H1 (cell line): Measurements from ENCODE around the gene PPP1R12C. TPM values are rescaled to one million over a fixed set of nuclear protein-coding genes. Genes with fewer than 3 reads are reported as not detected.

Experiments used
- CTCF ChIA-PET: fragments of 300-600 bp; sonication (Branson Sonifier 250); formaldehyde crosslinking; loops from one replicate; lab custom pipeline; 2021; ENCODE audit not compliant: partially characterized antibody; lab: Charles Lee
- POLR2A ChIA-PET: fragments of 300-600 bp; sonication (Branson Sonifier 250); formaldehyde crosslinking; loops from one replicate; lab custom pipeline; 2021; ENCODE audit warnings: inconsistent platforms; ENCODE audit not compliant: partially characterized antibody; lab: Charles Lee
- DNase-seq, 2 experiments: peaks; one replicate each; pipeline versions ENCODE4 v3.0.0 to v3.0.0-alpha.2; 2010 to 2022; ENCODE audit warnings: low spot score in 2 of 2, low read depth in 1 of 2, mixed read lengths in 1 of 2
- FAIRE-seq: peaks from 2 replicates; lab custom pipeline; 2011; peaks lifted over from hg19 to GRCh38; lab: Jason Lieb, UNC
- H2AFZ ChIP-seq: 2 replicates; pipeline ENCODE4 v1.8.1; 2012; ENCODE audit warnings: low read length, inconsistent platforms
- H2AK5ac ChIP-seq: 2 replicates; pipeline ENCODE4 v1.6.1; 2013; ENCODE audit warnings: low read depth, low read length
- H2BK120ac ChIP-seq: replicated peaks from 2 replicates; pipeline ENCODE3; 2013; ENCODE audit warnings: low read depth, low read length, inconsistent platforms
- H2BK12ac ChIP-seq: 2 replicates; pipeline ENCODE4 v1.6.1; 2013; ENCODE audit warnings: low read depth, low read length
- H2BK15ac ChIP-seq: 2 replicates; pipeline ENCODE4 v1.6.1; 2013; ENCODE audit warnings: low read length
- H2BK20ac ChIP-seq: 2 replicates; pipeline ENCODE4 v1.6.1; 2013; ENCODE audit warnings: low read length
- H2BK5ac ChIP-seq: 2 replicates; pipeline ENCODE4 v1.6.1; 2013; ENCODE audit warnings: low read depth, low read length
- H3K14ac ChIP-seq: 2 replicates; pipeline ENCODE4 v1.6.1; 2013; ENCODE audit warnings: inconsistent platforms; ENCODE audit not compliant: insufficient read length
- H3K18ac ChIP-seq: 2 replicates; pipeline ENCODE4 v1.6.1; 2013; ENCODE audit warnings: low read length; ENCODE audit errors: extremely low read depth
- H3K23ac ChIP-seq: 2 replicates; pipeline ENCODE4 v1.6.1; 2013; ENCODE audit warnings: inconsistent platforms; ENCODE audit not compliant: insufficient read length
- H3K23me2 ChIP-seq: 2 replicates; pipeline ENCODE4 v1.6.1; 2013; ENCODE audit warnings: low read depth, low read length
- H3K27ac ChIP-seq: 2 replicates; pipeline ENCODE4 v1.6.1; 2011; ENCODE audit warnings: low read depth, low read length, inconsistent platforms
- H3K27me3 ChIP-seq, 4 experiments: replicated peaks in 1 of 4; 1 replicate in 1 of 4; 2 replicates in 3 of 4; pipeline versions ENCODE4 v1.6.1 to v1.8.1; 2011 to 2013; ENCODE audit warnings: low read length in 3 of 4, mild to moderate bottlenecking in 3 of 4, inconsistent platforms in 2 of 4, mixed read lengths in 2 of 4, moderate library complexity in 1 of 4; ENCODE audit not compliant: control insufficient read depth in 3 of 4, insufficient read depth in 3 of 4; ENCODE audit errors: extremely low read depth in 1 of 4
- H3K36me3 ChIP-seq, 4 experiments: 2 replicates each; pipeline versions ENCODE4 v1.6.1 to v1.8.1; 2011 to 2013; ENCODE audit warnings: mild to moderate bottlenecking in 4 of 4, low read length in 3 of 4, moderate library complexity in 2 of 4, control low read depth in 1 of 4, inconsistent platforms in 1 of 4; ENCODE audit not compliant: insufficient read depth in 4 of 4, control insufficient read depth in 2 of 4
- H3K4ac ChIP-seq: replicated peaks from 2 replicates; pipeline ENCODE3; 2013; ENCODE audit warnings: low read length, low read depth, mixed read lengths, inconsistent platforms; ENCODE audit not compliant: insufficient read length
- H3K4me1 ChIP-seq, 4 experiments: replicated peaks in 1 of 4; 1 replicate in 1 of 4; 2 replicates in 3 of 4; pipeline versions ENCODE4 v1.6.1 to v1.8.1; 2011 to 2013; ENCODE audit warnings: low read length in 3 of 4, inconsistent platforms in 2 of 4, mixed read lengths in 1 of 4; ENCODE audit not compliant: insufficient read depth in 4 of 4, control insufficient read depth in 3 of 4
- H3K4me2 ChIP-seq, 2 experiments: 2 replicates each; pipeline versions ENCODE4 v1.6.1 to v1.8.1; 2011 to 2013; ENCODE audit warnings: low read depth in 2 of 2, low read length in 2 of 2, control low read depth in 1 of 2, inconsistent platforms in 1 of 2, mild to moderate bottlenecking in 1 of 2; ENCODE audit not compliant: insufficient read depth in 1 of 2
- H3K4me3 ChIP-seq, 4 experiments: fragments of 200-600, 300-600 bp in 1 of 4; sonication (generic), shearing (Covaris generic), sonication (Bioruptor Twin) in 1 of 4; 2 replicates each; pipeline versions ENCODE4 v1.5.1 to v1.8.1; 2011 to 2016; ENCODE audit warnings: low read length in 4 of 4, low read depth in 3 of 4, control low read depth in 2 of 4, inconsistent platforms in 2 of 4, mild to moderate bottlenecking in 2 of 4, mixed read lengths in 1 of 4, moderate library complexity in 1 of 4; ENCODE audit not compliant: insufficient read depth in 2 of 4; ENCODE audit errors: extremely low read depth in 1 of 4
- H3K56ac ChIP-seq: replicated peaks from 2 replicates; pipeline ENCODE3; 2013; ENCODE audit warnings: low read depth, mild to moderate bottlenecking, mixed read lengths, low read length, inconsistent platforms; ENCODE audit not compliant: insufficient read length
- H3K79me1 ChIP-seq: 2 replicates; pipeline ENCODE4 v1.6.1; 2013; ENCODE audit warnings: low read depth, low read length, control low read depth
- H3K79me2 ChIP-seq, 2 experiments: 2 replicates each; pipeline versions ENCODE4 v1.6.1 to v1.8.1; 2012 to 2013; ENCODE audit warnings: low read length in 2 of 2, mild to moderate bottlenecking in 2 of 2, inconsistent platforms in 1 of 2; ENCODE audit not compliant: insufficient read depth in 2 of 2, control insufficient read depth in 1 of 2
- H3K9ac ChIP-seq, 4 experiments: replicated peaks in 1 of 4; 1 replicate in 1 of 4; 2 replicates in 3 of 4; pipeline versions ENCODE4 v1.6.1 to v1.8.1; 2011 to 2013; ENCODE audit warnings: low read depth in 3 of 4, low read length in 3 of 4, control low read depth in 2 of 4, mild to moderate bottlenecking in 2 of 4, moderate library complexity in 2 of 4, inconsistent platforms in 1 of 4; ENCODE audit errors: extremely low read depth in 1 of 4
- H3K9me3 ChIP-seq, 2 experiments: 2 replicates each; pipeline versions ENCODE4 v1.6.1 to v1.8.1; 2012 to 2013; ENCODE audit warnings: mild to moderate bottlenecking in 2 of 2, moderate library complexity in 2 of 2, control low read depth in 1 of 2, inconsistent platforms in 1 of 2, low read depth in 1 of 2, low read length in 1 of 2, mixed read lengths in 1 of 2; ENCODE audit not compliant: insufficient read depth in 2 of 2
- H4K20me1 ChIP-seq, 2 experiments: replicated peaks in 1 of 2; 2 replicates each; pipeline versions ENCODE3 to v1.8.1; 2011 to 2013; ENCODE audit warnings: inconsistent platforms in 2 of 2, low read length in 2 of 2, mild to moderate bottlenecking in 1 of 2; ENCODE audit not compliant: insufficient read depth in 2 of 2, control insufficient read depth in 1 of 2
- H4K5ac ChIP-seq: 2 replicates; pipeline ENCODE4 v1.6.1; 2013; ENCODE audit warnings: low read length, low read depth, mixed read lengths, inconsistent platforms; ENCODE audit not compliant: insufficient read length
- H4K8ac ChIP-seq: 2 replicates; pipeline ENCODE4 v1.8.0; 2013; ENCODE audit warnings: mild to moderate bottlenecking, moderate library complexity, low read length, inconsistent platforms; ENCODE audit not compliant: insufficient read depth; ENCODE audit errors: extremely low read depth
- H4K91ac ChIP-seq: replicated peaks from 2 replicates; pipeline ENCODE3; 2013; ENCODE audit warnings: low read length, mixed read lengths, inconsistent platforms; ENCODE audit not compliant: insufficient read length
- ASH2L ChIP-seq: fragments of 200-600, 300-600 bp; sonication (generic); IDR thresholded peaks from one replicate; pipeline ENCODE4 v1.7.1; 2017; ENCODE audit warnings: low read length
- RAD21 ChIP-seq, 2 experiments: IDR thresholded peaks in 1 of 2; conservative IDR thresholded peaks in 1 of 2; 2 replicates each; pipeline ENCODE4 v1.6.1; 2011; ENCODE audit warnings: low read depth in 2 of 2, low read length in 2 of 2, improper control_type of control experiment in 1 of 2, inconsistent platforms in 1 of 2, mild to moderate bottlenecking in 1 of 2, moderate library complexity in 1 of 2
- WGBS, 2 experiments: shearing (Covaris generic) in 1 of 2; methylation state at CpG; one replicate each; pipeline versions ENCODE4 v1.1.6 to v1.1.7; 2013 to 2015; ENCODE audit warnings: low lambda C conversion rate in 2 of 2, mixed read lengths in 2 of 2, inconsistent platforms in 1 of 2, low coverage in 1 of 2, missing lambda C conversion rate in 1 of 2; ENCODE audit not compliant: insufficient replicate concordance in 2 of 2, insufficient coverage in 1 of 2, insufficient read length in 1 of 2; ENCODE audit errors: extremely low coverage in 1 of 2, missing lambda C conversion rate in 1 of 2; 5-methylcytosine and 5-hydroxymethylcytosine counted together
- polyA plus RNA-seq, 7 experiments: library from polyadenylated mRNA; depleted of rRNA in 3 of 7; stranded (reverse) in 5 of 7; unstranded in 2 of 7; fragments of >200 nt in 5 of 7; fragments of 200-250 nt in 2 of 7; gene quantifications; 1 replicate in 5 of 7; 2 replicates in 1 of 7; 4 replicates in 1 of 7; pipeline versions ENCODE4 v1.2.1 to v1.2.3, GENCODE V29; 2011 to 2013; ENCODE audit warnings: missing spikeins in 2 of 7, mixed read lengths in 2 of 7
- total RNA-seq: library from RNA; stranded (reverse); fragmentation: NEBNext Ultra II Directional; extraction: Animal tissue kit (Norgen Biotek cat#: 25700); gene quantifications from 2 replicates; pipeline ENCODE4 v1.2.1, GENCODE V29; 2021
- TF ChIP-seq, protein P1 (sequence below), 3 experiments: IDR thresholded peaks; 1 replicate in 2 of 3; 2 replicates in 1 of 3; pipeline versions ENCODE4 v1.5.1 to v1.6.1; 2011; ENCODE audit warnings: low read length in 3 of 3, mild to moderate bottlenecking in 3 of 3, inconsistent platforms in 2 of 3, low read depth in 1 of 3, moderate library complexity in 1 of 3; ENCODE audit not compliant: insufficient read depth in 1 of 3; ENCODE audit errors: control extremely low read depth in 1 of 3

The PPP1R12C gene
- total and polyA plus RNA-seq, 2 of the 8 experiments (the other 6 are each of a cell fraction or from before 2014, with no cell fraction given): 31.7 to 71.5 TPM

DNA sequence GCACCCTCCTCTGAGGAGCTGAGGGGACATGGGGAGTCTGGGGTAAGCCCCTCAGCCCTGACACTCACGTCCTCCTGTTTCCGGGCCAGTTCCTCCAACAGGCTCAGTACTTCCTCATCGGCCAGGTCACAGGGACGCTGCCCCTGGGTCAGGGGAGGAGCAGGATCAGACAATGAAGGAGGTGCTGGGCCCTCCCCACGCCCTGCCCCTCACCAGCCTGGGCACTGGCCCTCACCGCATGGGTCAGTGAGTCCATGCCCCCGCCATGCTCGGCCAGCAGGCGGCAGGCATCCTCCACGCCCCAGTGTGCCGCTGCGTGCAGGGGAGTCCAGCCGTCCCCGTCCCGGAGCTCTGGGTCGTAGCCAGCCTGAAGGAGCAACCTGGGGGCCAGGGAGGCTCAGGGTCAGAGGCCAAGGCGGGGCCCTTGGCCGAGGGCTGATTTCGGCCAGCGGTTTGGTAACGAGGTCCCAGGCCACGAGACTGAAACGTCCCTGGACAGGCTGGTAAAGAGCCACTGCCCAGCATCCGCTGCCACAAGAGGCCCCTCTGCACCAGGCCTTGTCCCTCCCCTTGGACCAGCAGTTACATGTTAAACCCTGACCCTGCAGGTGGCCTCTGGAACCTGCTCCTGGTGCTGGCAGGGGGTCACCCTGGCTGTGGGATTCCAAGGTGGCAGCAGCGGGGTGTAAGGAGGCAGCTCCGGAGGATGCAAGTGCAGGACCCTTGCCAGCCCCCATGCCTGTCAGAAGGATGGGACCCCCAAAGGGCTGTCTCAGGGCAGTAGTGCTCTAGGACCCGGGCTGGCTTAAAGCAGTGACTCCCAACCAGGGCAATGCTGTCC lies 18.5 kb downstream of the PPP1R12C start:
- WGBS, 2 experiments: 94% methylated on average over 27 of the region's 27 CpGs; no CpG with 5 or more reads in 1 of the 2 experiments

More for the DNA sequence above, 18.5 kb downstream of the PPP1R12C start:
- Histone ChIP-seq H4K91ac (no peak overlapping the region), H2BK15ac (no peak overlapping the region), H3K36me3 (peaks cover 0 to 2% (median 0%) of the 10 kb centered on the region in 4 experiments; a peak in 1 of 8 replicates), H3K9me3 (peaks cover 2 to 4% of the 10 kb centered on the region in 2 experiments; a peak in 2 of 4 replicates), H3K23me2 (no peaks in the 10 kb centered on the region), H4K8ac (no peak overlapping the region; the same call in 1 of the 2 replicates), H2BK20ac (no peak overlapping the region), H3K23ac (no peak overlapping the region), H3K4me1 (peaks cover 3 to 21% (median 14%) of the 10 kb centered on the region in 4 experiments), H3K14ac (no peak overlapping the region), H3K4me2 (no peak overlapping the region), H2BK120ac (no peak overlapping the region), H4K5ac (no peak overlapping the region), H3K27me3 (0 out of 7 replicates have a peak, but pooled peaks cover 0 to 3% (median 0%) of the 10 kb centered on the region in 4 experiments), H3K18ac (no peak overlapping the region), H3K56ac (no peak overlapping the region), H2BK5ac (no peak overlapping the region), H3K79me1 (peaks cover 3% of the 10 kb centered on the region; the same call in 1 of the 2 replicates), H2AK5ac (no peak overlapping the region; the same call in 1 of the 2 replicates), H2AFZ (no peak overlapping the region), H3K4me3 (no peak overlapping the region), H3K79me2 (no peaks in the 10 kb centered on the region), H3K4ac (no peak overlapping the region), H3K9ac (no peak overlapping the region; a peak in 1 of 7 replicates), H3K27ac (no peak overlapping the region), H2BK12ac (no peak overlapping the region; the same call in 1 of the 2 replicates), H4K20me1 (peaks cover 17 to 19% of the 10 kb centered on the region in 2 experiments)
- POLR2A ChIA-PET: interaction anchor here (1.1 to 1.6 kb wide), 5 partner anchors 12 to 308 kb away, joined by 3 to 5 read pairs (median 3); partner anchors contain the start of gene PPP1R12C
- peak; percentile 48 to 65 for TF ChIP-seq RAD21 (IDR thresholded peaks at IDR 0.05 in 1 of 2, conservative IDR thresholded peaks at IDR 0.05 in 1 of 2; ENCODE audit: low read depth in 2 of 2, low read length in 2 of 2)
- TF ChIP-seq, protein P1, sequence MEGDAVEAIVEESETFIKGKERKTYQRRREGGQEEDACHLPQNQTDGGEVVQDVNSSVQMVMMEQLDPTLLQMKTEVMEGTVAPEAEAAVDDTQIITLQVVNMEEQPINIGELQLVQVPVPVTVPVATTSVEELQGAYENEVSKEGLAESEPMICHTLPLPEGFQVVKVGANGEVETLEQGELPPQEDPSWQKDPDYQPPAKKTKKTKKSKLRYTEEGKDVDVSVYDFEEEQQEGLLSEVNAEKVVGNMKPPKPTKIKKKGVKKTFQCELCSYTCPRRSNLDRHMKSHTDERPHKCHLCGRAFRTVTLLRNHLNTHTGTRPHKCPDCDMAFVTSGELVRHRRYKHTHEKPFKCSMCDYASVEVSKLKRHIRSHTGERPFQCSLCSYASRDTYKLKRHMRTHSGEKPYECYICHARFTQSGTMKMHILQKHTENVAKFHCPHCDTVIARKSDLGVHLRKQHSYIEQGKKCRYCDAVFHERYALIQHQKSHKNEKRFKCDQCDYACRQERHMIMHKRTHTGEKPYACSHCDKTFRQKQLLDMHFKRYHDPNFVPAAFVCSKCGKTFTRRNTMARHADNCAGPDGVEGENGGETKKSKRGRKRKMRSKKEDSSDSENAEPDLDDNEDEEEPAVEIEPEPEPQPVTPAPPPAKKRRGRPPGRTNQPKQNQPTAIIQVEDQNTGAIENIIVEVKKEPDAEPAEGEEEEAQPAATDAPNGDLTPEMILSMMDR (IDR thresholded peaks at IDR 0.05; ENCODE audit: control extremely low read depth in 1 of 3, insufficient read depth in 1 of 3, low read depth in 1 of 3, low read length in 3 of 3): peak; percentile 39 to 82 (median 40)
- no peak for TF ChIP-seq ASH2L
- DNase-seq (no peak), FAIRE-seq (no peak)
- CTCF ChIA-PET: interaction anchor here (0.7 to 2.8 kb wide), 13 partner anchors 7 to 79 kb away, joined by 3 to 26 read pairs (median 3); partner anchors contain the start of gene TNNI3
